HUES6 (cell line): ENCODE measurements around the gene FCHO1.

ENCODE experiments used
- H3K27ac ChIP-seq: 2 replicates; pipeline ENCODE4 v1.7.0; 2013; ENCODE audit warnings: low read depth, mild to moderate bottlenecking, low read length, inconsistent platforms
- H3K27me3 ChIP-seq: 2 replicates; pipeline ENCODE4 v1.6.1; 2013; ENCODE audit warnings: low read length; ENCODE audit not compliant: control insufficient read depth, insufficient read depth
- H3K36me3 ChIP-seq: 2 replicates; pipeline ENCODE4 v1.6.1; 2013; ENCODE audit warnings: low read length; ENCODE audit not compliant: control insufficient read depth, insufficient read depth
- H3K4me1 ChIP-seq: 2 replicates; pipeline ENCODE4 v1.6.1; 2013; ENCODE audit warnings: low read length; ENCODE audit not compliant: control insufficient read depth, insufficient read depth
- H3K4me3 ChIP-seq: 2 replicates; pipeline ENCODE4 v1.5.1; 2013; ENCODE audit warnings: low read depth, low read length
- H3K9ac ChIP-seq: one replicate; pipeline ENCODE4 v1.6.1; 2013; ENCODE audit warnings: mild to moderate bottlenecking, low read length
- H3K9me3 ChIP-seq: 2 replicates; pipeline ENCODE4 v1.6.1; 2013; ENCODE audit warnings: low read depth, low read length; ENCODE audit not compliant: control insufficient read depth, insufficient read depth

Gene FCHO1

GRCh38 chr19:17735410-17735809, 15.9 kb upstream of the FCHO1 start:
- Histone ChIP-seq H3K27ac (no peak overlapping the region), H3K9me3 (no peaks in the 10 kb centered on the region), H3K36me3 (peaks cover 55% of the 10 kb centered on the region), H3K27me3 (no peaks in the 10 kb centered on the region), H3K4me1 (peaks cover 6% of the 10 kb centered on the region), H3K9ac (no peak overlapping the region), H3K4me3 (no peak overlapping the region)

DNA sequence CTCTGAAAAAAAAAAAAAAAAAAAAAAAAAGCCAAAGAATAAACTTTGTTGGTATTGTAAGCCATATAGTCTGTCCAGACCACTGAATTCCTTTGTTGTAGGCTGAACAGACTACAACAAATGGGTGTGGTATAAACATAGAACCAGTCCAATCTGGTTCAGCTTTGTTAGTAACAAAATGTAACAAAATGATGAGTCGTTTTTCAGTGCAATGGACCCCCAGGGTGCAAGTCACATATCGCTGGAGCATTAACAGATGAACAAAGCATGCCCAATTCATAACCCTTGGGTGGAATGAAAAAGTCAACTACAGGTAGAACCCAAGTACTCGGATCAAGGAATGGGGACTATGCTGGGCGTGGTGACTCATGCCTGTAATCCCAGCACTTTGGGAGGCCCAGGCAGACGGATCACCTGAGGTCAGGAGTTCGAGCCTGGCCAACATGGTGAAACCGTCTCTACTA, 13.6 kb upstream of the FCHO1 start:
- Histone ChIP-seq H3K36me3 (peaks cover 37% of the 10 kb centered on the region), H3K9ac (no peak overlapping the region), H3K4me1 (peaks cover 6% of the 10 kb centered on the region), H3K4me3 (no peak overlapping the region), H3K27ac (no peak overlapping the region), H3K27me3 (no peaks in the 10 kb centered on the region), H3K9me3 (peaks cover 2% of the 10 kb centered on the region; the same call in 1 of the 2 replicates)

GRCh38 chr19:17739121-17739875, 12.0 kb upstream of the FCHO1 start:
- Histone ChIP-seq H3K9me3 (peaks cover 2% of the 10 kb centered on the region; the same call in 1 of the 2 replicates), H3K9ac (no peak overlapping the region), H3K27ac (no peak overlapping the region), H3K36me3 (peaks cover 22% of the 10 kb centered on the region), H3K4me3 (no peak overlapping the region), H3K27me3 (no peaks in the 10 kb centered on the region), H3K4me1 (peaks cover 6% of the 10 kb centered on the region)

GRCh38 chr19:17741456-17741855, 9.8 kb upstream of the FCHO1 start:
- Histone ChIP-seq H3K4me3 (no peak overlapping the region), H3K27me3 (no peaks in the 10 kb centered on the region), H3K9me3 (peaks cover 2% of the 10 kb centered on the region; the same call in 1 of the 2 replicates), H3K36me3 (peaks cover 6% of the 10 kb centered on the region), H3K27ac (no peak overlapping the region), H3K9ac (no peak overlapping the region), H3K4me1 (peaks cover 6% of the 10 kb centered on the region)

DNA sequence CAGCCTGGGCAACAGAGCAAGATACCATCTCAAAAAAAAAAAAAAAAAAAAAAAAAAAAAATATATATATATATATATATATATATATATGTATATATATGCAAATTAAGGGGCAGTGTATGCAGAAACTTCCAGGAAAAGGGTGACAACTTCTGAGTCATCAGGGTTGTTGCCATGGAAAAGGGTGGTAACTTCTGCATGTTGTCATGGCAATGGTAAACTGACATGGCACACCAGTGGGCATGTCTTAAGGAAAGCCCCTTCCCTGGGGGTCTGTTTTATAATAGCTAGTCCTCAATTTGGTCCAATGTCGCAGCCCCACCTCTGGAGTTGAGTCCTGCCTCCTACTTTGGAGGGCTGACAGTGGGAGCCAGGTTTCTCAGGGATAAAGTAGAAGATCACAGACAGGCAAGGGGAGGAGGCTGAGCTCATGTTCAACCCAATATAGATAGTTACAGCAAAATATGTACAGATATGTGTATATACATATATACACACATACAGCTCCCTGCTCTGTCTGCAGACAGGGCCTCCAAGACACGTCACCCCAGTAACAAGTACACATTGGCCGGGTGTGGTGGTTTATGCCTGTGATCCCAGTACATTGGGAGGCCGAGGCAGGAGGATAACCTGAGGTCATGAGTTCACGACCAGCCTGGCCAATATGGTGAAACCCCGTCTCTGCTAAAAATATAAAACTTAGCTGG, 7.2 kb upstream of the FCHO1 start:
- no peak overlapping the region for H3K4me3 ChIP-seq
- peaks cover 2% of the 10 kb centered on the region; the same call in 1 of the 2 replicates for H3K9me3 ChIP-seq
- H3K36me3 ChIP-seq, result no peaks in the 10 kb centered on the region
- H3K27me3 ChIP-seq, result no peaks in the 10 kb centered on the region
- no peak overlapping the region for H3K9ac ChIP-seq
- peaks cover 5% of the 10 kb centered on the region for H3K4me1 ChIP-seq
- no peak overlapping the region for H3K27ac ChIP-seq

GRCh38 chr19:17747205-17748098, 3.8 kb upstream of the FCHO1 start:
- Histone ChIP-seq H3K4me1 (peaks cover 4% of the 10 kb centered on the region; the same call in 1 of the 2 replicates), H3K4me3 (peak overlapping the region; percentile 73), H3K36me3 (no peaks in the 10 kb centered on the region), H3K9ac (no peak overlapping the region), H3K9me3 (no peaks in the 10 kb centered on the region), H3K27me3 (no peaks in the 10 kb centered on the region), H3K27ac (no peak overlapping the region)

DNA sequence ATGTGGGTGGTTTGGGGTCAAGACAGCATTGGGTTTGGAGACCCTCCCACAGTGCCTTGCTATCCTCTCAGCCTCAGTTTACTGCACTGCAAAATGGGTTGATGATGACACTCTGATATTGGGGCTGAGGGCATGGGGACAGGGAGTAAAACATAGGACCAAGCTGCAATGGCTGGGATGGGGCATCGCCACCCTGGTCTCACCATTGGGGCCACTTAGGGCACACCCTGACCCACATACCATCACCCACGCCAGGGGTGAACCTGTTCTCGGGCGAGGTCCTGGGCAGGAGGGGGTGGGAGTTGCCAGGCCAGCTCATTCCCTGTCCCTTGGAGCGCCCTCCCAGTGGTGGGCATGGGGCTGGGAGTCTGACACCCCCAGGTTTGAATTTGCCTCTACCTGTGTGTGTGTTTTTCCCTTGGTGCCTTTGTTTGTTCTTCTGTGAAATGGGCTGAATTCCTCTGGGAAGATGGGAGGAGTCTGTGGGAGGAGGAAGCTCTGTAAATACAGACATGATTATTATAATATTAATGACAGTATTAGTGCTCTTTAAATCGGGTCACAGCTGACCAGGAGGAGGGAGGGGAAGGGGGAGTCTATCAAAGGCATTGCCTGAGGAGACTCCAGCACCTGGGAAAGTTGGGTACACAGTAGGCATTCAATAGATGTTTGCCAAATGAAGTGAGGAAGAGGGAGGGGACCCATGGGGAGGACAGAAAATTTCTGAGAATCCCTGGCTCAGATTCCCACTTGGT, 2.2 kb upstream of the FCHO1 start:
- Histone ChIP-seq H3K27me3 (no peaks in the 10 kb centered on the region), H3K27ac (no peak overlapping the region), H3K9me3 (no peaks in the 10 kb centered on the region), H3K4me1 (peaks cover 4% of the 10 kb centered on the region; the same call in 1 of the 2 replicates), H3K9ac (no peak overlapping the region), H3K4me3 (no peak overlapping the region), H3K36me3 (no peaks in the 10 kb centered on the region)

- Histone ChIP-seq H3K4me3 (no peak overlapping the region), H3K4me1 (peaks cover 4% of the 10 kb centered on the region; the same call in 1 of the 2 replicates), H3K27ac (no peak overlapping the region)
These were observed 1.4 kb upstream of the FCHO1 start for GRCh38 chr19:17749912-17750317.

DNA sequence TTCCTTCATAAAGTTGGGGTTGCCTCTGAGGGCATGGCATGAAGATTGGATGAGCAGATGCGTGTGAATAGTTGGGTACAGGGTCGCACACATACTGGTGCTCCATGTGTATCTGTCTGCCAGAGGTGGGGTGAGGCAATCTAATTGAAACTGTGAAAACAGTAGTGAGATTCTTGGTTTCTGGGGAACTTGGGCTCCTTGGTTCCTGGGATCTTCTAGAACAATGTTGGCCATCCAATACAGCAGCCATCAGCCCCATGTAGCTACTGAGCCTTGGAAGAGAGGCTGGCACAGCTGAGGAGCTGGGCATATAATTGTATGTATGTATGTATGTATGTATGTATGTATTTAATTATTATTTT, 616 bp downstream of the FCHO1 start:
- peaks cover 4% of the 10 kb centered on the region; the same call in 1 of the 2 replicates for H3K4me1 ChIP-seq
- H3K27ac ChIP-seq, result no peak overlapping the region
- H3K9ac ChIP-seq, result no peak overlapping the region

More at GRCh38 chr19:17749912-17750317, 1.4 kb upstream of the FCHO1 start:
- Histone ChIP-seq H3K9me3 (no peaks in the 10 kb centered on the region), H3K27me3 (no peaks in the 10 kb centered on the region), H3K9ac (no peak overlapping the region), H3K36me3 (no peaks in the 10 kb centered on the region)

More for the DNA sequence above, 616 bp downstream of the FCHO1 start:
- Histone ChIP-seq H3K36me3 (no peaks in the 10 kb centered on the region), H3K4me3 (no peak overlapping the region), H3K9me3 (no peaks in the 10 kb centered on the region), H3K27me3 (no peaks in the 10 kb centered on the region)
